PFSK-1 (cell line): ENCODE results near the gene KIF15.

ENCODE experiments used
- FOXP2 ChIP-seq: optimal IDR thresholded peaks from 2 replicates; pipeline ENCODE3; 2011; ENCODE audit warnings: borderline replicate concordance, control low read depth, inconsistent platforms; ENCODE audit not compliant: insufficient read depth; ENCODE audit errors: extremely low read length, extremely low read depth
- POLR2AphosphoS5 ChIP-seq: IDR thresholded peaks from 2 replicates; pipeline ENCODE4 v1.6.1; 2012; ENCODE audit warnings: low read depth, mild to moderate bottlenecking, control low read depth, low read length, moderate library complexity
- REST ChIP-seq, 2 experiments: IDR thresholded peaks; 2 replicates each; pipeline versions ENCODE4 v1.6.1 to v1.8.0; 2011 to 2012; ENCODE audit warnings: low read depth in 2 of 2, low read length in 2 of 2, control low read depth in 1 of 2, inconsistent platforms in 1 of 2, mild to moderate bottlenecking in 1 of 2, moderate library complexity in 1 of 2; ENCODE audit not compliant: insufficient read depth in 1 of 2
- SIN3A ChIP-seq: IDR thresholded peaks from 2 replicates; pipeline ENCODE4 v1.6.1; 2012; ENCODE audit warnings: mild to moderate bottlenecking, low read length, moderate library complexity, borderline replicate concordance; ENCODE audit not compliant: insufficient read depth
- TAF1 ChIP-seq: IDR thresholded peaks from 2 replicates; pipeline ENCODE4 v1.6.1; 2012; ENCODE audit warnings: low read length, control low read depth, borderline replicate concordance; ENCODE audit not compliant: insufficient read depth

KIF15 gene

GRCh38 chr3:44883213-44883955 lies 121.8 kb downstream of the KIF15 start:
- TF ChIP-seq TAF1 (no peak), POLR2AphosphoS5 (no peak), FOXP2 (no peak), SIN3A (no peak), REST (IDR thresholded peaks at IDR 0.05; ENCODE audit: insufficient read depth in 1 of 2, low read depth in 2 of 2, low read length in 2 of 2) (no peak)

DNA sequence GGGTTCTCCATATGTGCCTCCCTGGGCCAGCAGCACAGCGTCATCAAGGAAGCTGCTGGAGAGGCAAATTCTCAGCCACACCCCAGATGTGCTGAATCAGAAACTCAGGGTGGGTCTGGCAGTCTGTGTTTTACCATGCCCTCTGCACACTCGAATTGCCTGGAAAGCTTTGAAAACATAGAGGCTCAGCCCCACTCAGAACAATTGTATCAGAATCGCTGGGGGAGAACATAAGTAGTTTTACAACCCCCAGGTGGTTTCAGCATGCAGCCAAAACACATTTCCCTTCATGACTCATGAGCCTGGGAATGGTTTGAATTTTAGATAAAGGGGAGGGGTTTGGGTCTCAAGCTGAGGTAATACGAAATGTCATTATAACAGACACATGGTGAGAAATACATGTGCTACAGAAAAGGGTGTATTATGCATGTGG lies 122.4 kb downstream of the KIF15 start:
- no peak for TF ChIP-seq SIN3A
- TF ChIP-seq FOXP2 = no peak
- TF ChIP-seq TAF1 = no peak
- TF ChIP-seq REST (IDR thresholded peaks at IDR 0.05; ENCODE audit: insufficient read depth in 1 of 2, low read depth in 2 of 2, low read length in 2 of 2) = no peak
- no peak for TF ChIP-seq POLR2AphosphoS5

DNA sequence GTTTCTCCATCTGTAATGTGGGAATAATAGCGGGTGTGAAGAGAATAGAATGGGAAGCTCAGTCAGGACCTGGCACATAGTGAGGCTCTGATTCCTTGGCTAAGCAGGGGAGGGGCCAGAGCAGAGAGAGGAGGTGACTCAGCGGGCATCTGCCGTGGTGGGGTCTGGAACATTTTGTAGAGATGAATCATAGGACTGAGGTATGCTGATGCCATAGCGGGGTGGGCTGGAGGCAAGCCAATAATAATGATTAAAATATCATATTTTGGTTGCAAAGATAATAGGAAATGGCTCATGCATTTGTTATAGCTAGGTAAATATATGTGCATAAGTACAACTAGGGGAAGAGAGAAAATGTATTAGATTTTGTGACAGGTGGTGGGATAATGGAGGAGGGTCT lies 124.0 kb downstream of the KIF15 start:
- TF ChIP-seq TAF1 = no peak
- TF ChIP-seq POLR2AphosphoS5 = no peak
- TF ChIP-seq REST (IDR thresholded peaks at IDR 0.05; ENCODE audit: insufficient read depth in 1 of 2, low read depth in 2 of 2, low read length in 2 of 2) = no peak
- TF ChIP-seq SIN3A = no peak
- no peak for TF ChIP-seq FOXP2

DNA sequence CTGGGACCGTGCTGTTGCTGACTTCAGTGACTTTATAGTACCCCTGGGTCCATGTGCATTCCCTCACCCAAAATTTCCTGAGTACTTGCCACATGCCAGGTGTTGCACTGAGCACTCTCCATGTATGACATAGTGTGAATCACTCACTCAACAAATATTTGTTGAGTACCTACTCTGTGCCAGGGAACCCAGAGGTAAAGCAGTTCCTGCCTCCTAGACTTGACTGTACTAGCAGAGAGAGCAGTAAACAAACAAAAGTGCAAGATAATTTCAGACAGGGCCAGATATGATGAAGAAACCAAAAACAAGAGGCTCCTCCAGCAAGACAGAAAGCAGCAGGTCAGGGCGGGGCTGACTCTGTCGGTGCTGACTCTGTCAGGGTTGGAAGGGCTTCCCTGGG lies 125.0 kb downstream of the KIF15 start:
- no peak for TF ChIP-seq POLR2AphosphoS5
- TF ChIP-seq TAF1 = no peak
- no peak for TF ChIP-seq REST (IDR thresholded peaks at IDR 0.05; ENCODE audit: insufficient read depth in 1 of 2, low read depth in 2 of 2, low read length in 2 of 2)
- TF ChIP-seq SIN3A = no peak
- TF ChIP-seq FOXP2 = no peak
